ENCODE results near the gene RAB25. TPM values are rescaled to one million over a fixed set of nuclear protein-coding genes. Genes with fewer than 3 reads are reported as not detected.
"Not testable (repeated sequence)": the region's sequence is repeated elsewhere in the genome, so short reads cannot be mapped to it uniquely, and the experiment has no call there.

RAB25 gene
- total and polyA plus RNA-seq, 2 of the 13 experiments (the other 11 are each of a cell fraction or from before 2014, with no cell fraction given): 0.20 to 0.22 TPM

DNA sequence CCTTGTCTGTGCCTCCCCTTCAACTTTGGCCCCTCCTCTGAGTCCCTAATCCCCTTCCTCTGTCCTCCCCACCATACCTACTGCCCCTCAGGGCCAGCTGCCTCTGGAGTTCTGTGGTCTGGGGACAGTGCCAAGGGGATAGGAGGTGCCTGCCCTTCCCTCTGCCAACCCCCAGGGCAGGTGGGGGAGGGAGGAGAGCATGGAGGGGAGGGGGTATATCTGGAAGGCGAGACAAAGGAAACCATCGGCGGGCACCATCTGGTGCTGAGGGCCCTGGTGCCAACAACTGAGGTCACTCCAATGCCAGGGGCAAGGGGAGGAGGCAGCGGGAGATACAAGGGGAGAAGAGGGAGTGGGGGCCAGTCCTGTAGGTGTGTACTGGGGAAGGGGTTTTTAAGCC, 9.6 kb downstream of the RAB25 start (continued):
- TF ChIP-seq, protein P1, sequence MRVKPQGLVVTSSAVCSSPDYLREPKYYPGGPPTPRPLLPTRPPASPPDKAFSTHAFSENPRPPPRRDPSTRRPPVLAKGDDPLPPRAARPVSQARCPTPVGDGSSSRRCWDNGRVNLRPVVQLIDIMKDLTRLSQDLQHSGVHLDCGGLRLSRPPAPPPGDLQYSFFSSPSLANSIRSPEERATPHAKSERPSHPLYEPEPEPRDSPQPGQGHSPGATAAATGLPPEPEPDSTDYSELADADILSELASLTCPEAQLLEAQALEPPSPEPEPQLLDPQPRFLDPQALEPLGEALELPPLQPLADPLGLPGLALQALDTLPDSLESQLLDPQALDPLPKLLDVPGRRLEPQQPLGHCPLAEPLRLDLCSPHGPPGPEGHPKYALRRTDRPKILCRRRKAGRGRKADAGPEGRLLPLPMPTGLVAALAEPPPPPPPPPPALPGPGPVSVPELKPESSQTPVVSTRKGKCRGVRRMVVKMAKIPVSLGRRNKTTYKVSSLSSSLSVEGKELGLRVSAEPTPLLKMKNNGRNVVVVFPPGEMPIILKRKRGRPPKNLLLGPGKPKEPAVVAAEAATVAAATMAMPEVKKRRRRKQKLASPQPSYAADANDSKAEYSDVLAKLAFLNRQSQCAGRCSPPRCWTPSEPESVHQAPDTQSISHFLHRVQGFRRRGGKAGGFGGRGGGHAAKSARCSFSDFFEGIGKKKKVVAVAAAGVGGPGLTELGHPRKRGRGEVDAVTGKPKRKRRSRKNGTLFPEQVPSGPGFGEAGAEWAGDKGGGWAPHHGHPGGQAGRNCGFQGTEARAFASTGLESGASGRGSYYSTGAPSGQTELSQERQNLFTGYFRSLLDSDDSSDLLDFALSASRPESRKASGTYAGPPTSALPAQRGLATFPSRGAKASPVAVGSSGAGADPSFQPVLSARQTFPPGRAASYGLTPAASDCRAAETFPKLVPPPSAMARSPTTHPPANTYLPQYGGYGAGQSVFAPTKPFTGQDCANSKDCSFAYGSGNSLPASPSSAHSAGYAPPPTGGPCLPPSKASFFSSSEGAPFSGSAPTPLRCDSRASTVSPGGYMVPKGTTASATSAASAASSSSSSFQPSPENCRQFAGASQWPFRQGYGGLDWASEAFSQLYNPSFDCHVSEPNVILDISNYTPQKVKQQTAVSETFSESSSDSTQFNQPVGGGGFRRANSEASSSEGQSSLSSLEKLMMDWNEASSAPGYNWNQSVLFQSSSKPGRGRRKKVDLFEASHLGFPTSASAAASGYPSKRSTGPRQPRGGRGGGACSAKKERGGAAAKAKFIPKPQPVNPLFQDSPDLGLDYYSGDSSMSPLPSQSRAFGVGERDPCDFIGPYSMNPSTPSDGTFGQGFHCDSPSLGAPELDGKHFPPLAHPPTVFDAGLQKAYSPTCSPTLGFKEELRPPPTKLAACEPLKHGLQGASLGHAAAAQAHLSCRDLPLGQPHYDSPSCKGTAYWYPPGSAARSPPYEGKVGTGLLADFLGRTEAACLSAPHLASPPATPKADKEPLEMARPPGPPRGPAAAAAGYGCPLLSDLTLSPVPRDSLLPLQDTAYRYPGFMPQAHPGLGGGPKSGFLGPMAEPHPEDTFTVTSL (CRISPR knock-in tag; IDR thresholded peaks at IDR 0.05; ENCODE audit: borderline replicate concordance): no peak
- no peak for TF ChIP-seq GTF2F1 (IDR thresholded peaks at IDR 0.05; ENCODE audit: low read length)
- no peak for TF ChIP-seq BHLHE40 (IDR thresholded peaks at IDR 0.05; ENCODE audit: low read length)

DNA sequence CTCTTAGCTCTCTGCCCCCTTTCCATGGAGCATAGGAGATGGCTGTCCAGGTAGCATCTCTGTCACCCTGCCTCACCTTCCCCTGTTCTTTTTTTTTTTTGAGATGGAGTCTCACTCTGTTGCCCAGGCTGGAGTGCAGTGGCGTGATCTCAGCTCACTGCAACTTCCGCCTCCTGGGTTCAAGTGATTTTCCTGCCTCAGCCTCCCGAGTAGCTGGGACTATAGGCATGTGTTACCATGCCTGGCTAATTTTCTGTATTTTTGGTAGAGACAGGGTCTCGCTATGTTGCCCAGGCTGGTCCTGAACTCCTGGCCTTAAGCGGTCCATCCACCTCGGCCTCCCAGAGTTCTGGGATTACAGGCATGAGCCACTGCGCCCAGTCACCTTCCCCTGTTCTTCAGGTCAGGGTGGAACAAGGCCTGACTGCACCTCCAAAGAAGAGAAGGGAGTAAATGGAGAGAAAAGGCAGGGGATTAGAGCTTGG, 10.4 kb downstream of the RAB25 start:
- FAIRE-seq; BruUV-seq (replicated peaks): not testable (repeated sequence)

More for the DNA sequence above, 10.4 kb downstream of the RAB25 start:
- POLR2A ChIA-PET; CTCF ChIA-PET (ENCODE audit: low intra/inter-chr PET ratio, low total read pairs); H4K20me1 ChIP-seq (ENCODE audit: insufficient read depth, low read length); H3K4me2 ChIP-seq (ENCODE audit: low read depth, low read length); H3K27me3 ChIP-seq (ENCODE audit: control insufficient read depth in 1 of 2, insufficient read depth in 2 of 2, low read length in 2 of 2); H2AFZ ChIP-seq (ENCODE audit: low read length); ATAC-seq; H3K27ac ChIP-seq (ENCODE audit: extremely low read length, insufficient read depth, low read length); H3K9ac ChIP-seq (ENCODE audit: insufficient read depth, low read depth, low read length); DNase-seq (ENCODE audit: low spot score); intact Hi-C loops (cut with micrococcal nuclease; ENCODE audit: unreplicated experiment); H3K4me3 ChIP-seq (replicated peaks in 1 of 3; ENCODE audit: insufficient read depth in 1 of 3, low read depth in 2 of 3, low read length in 3 of 3); H3K79me2 ChIP-seq (ENCODE audit: insufficient read depth, low read length); H3K9me3 ChIP-seq (ENCODE audit: low read length); in situ Hi-C loops (cut with HindIII; ENCODE audit: extremely low pct_ligation_motif_present, low pct_unique_long_range_greater_than_20kb); H3K36me3 ChIP-seq (replicated peaks in 1 of 2; ENCODE audit: control insufficient read depth in 1 of 2, insufficient read depth in 2 of 2, low read length in 2 of 2): not testable (repeated sequence)
- WGBS (ENCODE audit: low lambda C conversion rate): 79% methylated on average over 7 of the region's 7 CpGs
- H3K4me1 ChIP-seq (ENCODE audit: insufficient read depth, low read length): peaks cover 40% of the 10 kb centered on the region
